B cell (primary cell): ENCODE measurements around the gene SERPINE3. TPM values are rescaled to one million over a fixed set of nuclear protein-coding genes. Genes with fewer than 3 reads are reported as not detected.

Source experiments
- ATAC-seq: fragments of 200-7000 bp; cut with Tn5 transposase; one replicate; pipeline ENCODE4 v1.10.0; 2021; ENCODE audit warnings: low read depth, mild to moderate bottlenecking, moderate number of reproducible peaks, moderate library complexity
- CTCF ChIA-PET: fragments of 350-600 bp; sonication (Branson Sonifier 250); formaldehyde crosslinking; loops from one replicate; lab custom pipeline; 2021; ENCODE audit warnings: antibody characterized with exemption, inconsistent platforms; lab: Charles Lee
- POLR2A ChIA-PET: fragments of 350-600 bp; sonication (Branson Sonifier 250); formaldehyde crosslinking; loops from one replicate; lab custom pipeline; 2021; ENCODE audit warnings: antibody characterized with exemption; lab: Charles Lee
- DNase-seq: peaks from one replicate; pipeline ENCODE4 v3.0.0; 2013
- H2AFZ ChIP-seq: 2 replicates; pipeline ENCODE4 v1.6.1; 2012; ENCODE audit warnings: mild to moderate bottlenecking, low read depth, low read length; ENCODE audit not compliant: insufficient read depth, poor library complexity, severe bottlenecking
- H3K27ac ChIP-seq, 2 donors: 1 replicate in 1 of 2; 2 replicates in 1 of 2; pipeline ENCODE4 v1.5.1; 2012 to 2013; ENCODE audit warnings: low read length in 2 of 2, mild to moderate bottlenecking in 2 of 2, moderate library complexity in 1 of 2
- H3K27me3 ChIP-seq, 4 experiments: fragments of 200-600 bp in 1 of 4; sonication (generic) in 1 of 4; replicated peaks in 1 of 4; 1 replicate in 2 of 4; 2 replicates in 2 of 4; pipeline versions ENCODE4 v1.6.1 to v1.7.0; 2013 to 2016; ENCODE audit warnings: low read length in 3 of 4, mild to moderate bottlenecking in 2 of 4, mixed read lengths in 1 of 4, moderate library complexity in 1 of 4; ENCODE audit not compliant: insufficient read depth in 4 of 4, control insufficient read depth in 3 of 4; ENCODE audit errors: control extremely low read depth in 1 of 4
- H3K36me3 ChIP-seq, 2 experiments: replicated peaks in 1 of 2; 1 replicate in 1 of 2; 2 replicates in 1 of 2; pipeline versions ENCODE4 v1.6.1 to v1.7.1; 2013; ENCODE audit warnings: low read length in 1 of 2; ENCODE audit not compliant: insufficient read depth in 2 of 2, control insufficient read depth in 1 of 2; ENCODE audit errors: control extremely low read depth in 1 of 2, extremely low read depth in 1 of 2
- H3K4me1 ChIP-seq, 2 donors: fragments of 200-600 bp in 1 of 2; sonication (generic) in 1 of 2; 1 replicate in 1 of 2; 2 replicates in 1 of 2; pipeline versions ENCODE4 v1.5.1 to v1.6.1; 2013 to 2017; ENCODE audit warnings: low read length in 2 of 2; ENCODE audit not compliant: control insufficient read depth in 2 of 2, insufficient read depth in 2 of 2
- H3K4me2 ChIP-seq: replicated peaks from 2 replicates; pipeline ENCODE3; 2012; ENCODE audit warnings: mild to moderate bottlenecking, low read depth, low read length; ENCODE audit not compliant: poor library complexity, severe bottlenecking
- H3K4me3 ChIP-seq, 5 experiments: fragments of 200-600 bp in 1 of 5; sonication (generic) in 1 of 5; 1 replicate in 3 of 5; 2 replicates in 2 of 5; pipeline versions ENCODE4 v1.5.1 to v1.7.0; 2011 to 2016; ENCODE audit warnings: low read length in 4 of 5, mild to moderate bottlenecking in 4 of 5, low read depth in 2 of 5, control low read depth in 1 of 5, moderate library complexity in 1 of 5; ENCODE audit not compliant: insufficient read depth in 1 of 5; ENCODE audit errors: control extremely low read depth in 1 of 5, extremely low read depth in 1 of 5
- H3K79me2 ChIP-seq: fragments of 200-600 bp; sonication (generic); one replicate; pipeline ENCODE4 v1.6.0; 2016; ENCODE audit warnings: low read length; ENCODE audit not compliant: control insufficient read depth, insufficient read depth
- H3K9ac ChIP-seq: fragments of 200-600 bp; sonication (generic); 2 replicates; pipeline ENCODE4 v1.6.1; 2017; ENCODE audit warnings: mild to moderate bottlenecking, low read length, moderate library complexity
- H3K9me3 ChIP-seq, 3 donors: one replicate each; pipeline versions ENCODE4 v1.6.1 to v1.7.1; 2013; ENCODE audit warnings: low read length in 2 of 3; ENCODE audit not compliant: control insufficient read depth in 2 of 3, insufficient read depth in 1 of 3; ENCODE audit errors: control extremely low read depth in 1 of 3
- H4K20me1 ChIP-seq: 2 replicates; pipeline ENCODE4 v1.6.0; 2012; ENCODE audit warnings: mild to moderate bottlenecking, low read length; ENCODE audit not compliant: insufficient read depth, control insufficient read depth, poor library complexity, severe bottlenecking
- H3K27ac Mint-ChIP-seq: one replicate; pipeline ENCODE4 v1.8.0; 2021; ENCODE audit warnings: mixed read lengths
- H3K27me3 Mint-ChIP-seq: one replicate; pipeline ENCODE4 v1.8.0; 2021; ENCODE audit warnings: mixed read lengths
- H3K4me1 Mint-ChIP-seq: one replicate; pipeline ENCODE4 v1.8.0; 2021; ENCODE audit warnings: mixed read lengths
- H3K4me3 Mint-ChIP-seq: one replicate; pipeline ENCODE4 v1.8.0; 2021; ENCODE audit warnings: mixed read lengths
- H3K9me3 Mint-ChIP-seq: one replicate; pipeline ENCODE4 v1.8.0; 2022; ENCODE audit warnings: mixed read lengths; ENCODE audit not compliant: insufficient read depth
- EZH2 ChIP-seq: IDR thresholded peaks from 2 replicates; pipeline ENCODE4 v1.6.1; 2012; ENCODE audit warnings: borderline replicate concordance, low read depth, mild to moderate bottlenecking, moderate library complexity, low read length; ENCODE audit not compliant: insufficient read depth, poor library complexity, severe bottlenecking
- WGBS: methylation state at CpG from one replicate; pipeline ENCODE4 v1.1.5; 2013; ENCODE audit warnings: missing lambda C conversion rate; ENCODE audit not compliant: insufficient coverage; 5-methylcytosine and 5-hydroxymethylcytosine counted together
- intact Hi-C: fragments of 100-400 bp; cut with micrococcal nuclease; formaldehyde crosslinking; loops from one replicate; pipeline ENCODE4 v1.10.0; 2022
- polyA plus RNA-seq: library from polyadenylated mRNA; depleted of rRNA; stranded (reverse); fragments of >200 nt; gene quantifications from 2 replicates; pipeline ENCODE4 v1.2.3, GENCODE V29; 2012
- total RNA-seq, 2 donors: library from RNA; stranded (reverse); fragments of 120-200 nt in 1 of 2; gene quantifications; 1 replicate in 1 of 2; 2 replicates in 1 of 2; pipeline versions ENCODE4 v1.2.3 to v1.2.4, GENCODE V29; 2013 to 2022
- TF ChIP-seq, protein P1 (sequence below): fragments of 200-600 bp; IDR thresholded peaks from one replicate; pipeline ENCODE4 v1.8.0; 2022; ENCODE audit warnings: antibody characterized with exemption, mild to moderate bottlenecking

Gene SERPINE3
- total and polyA plus RNA-seq, 2 donors (not counting 1 experiment from before 2014, with no cell fraction given), result not detected

DNA sequence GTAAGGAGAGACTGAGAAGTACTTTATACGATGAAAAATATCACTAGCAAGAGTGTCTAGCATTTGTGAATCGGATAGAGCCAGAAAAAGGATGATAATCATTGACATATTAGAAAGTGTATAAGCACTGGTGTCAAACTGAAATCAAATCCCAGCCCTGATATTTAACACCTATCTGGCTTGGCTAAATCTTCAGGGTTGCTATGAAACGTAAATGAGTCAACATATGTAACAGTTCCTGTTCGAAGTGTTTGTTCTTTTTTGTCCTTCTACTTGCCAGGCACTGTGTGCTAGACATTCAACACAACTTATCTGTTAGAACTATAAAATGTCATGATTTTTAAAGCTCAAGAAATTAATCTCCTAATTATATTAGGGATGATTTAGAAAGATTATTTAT lies 40.8 kb downstream of the SERPINE3 start:
- no peaks in the 10 kb centered on the region for H3K4me1 ChIP-seq
- CTCF ChIA-PET, result interaction anchor here (0.6 kb wide), 1 partner anchor 25 kb away, joined by 3 read pairs; no protein-coding TSS in a partner anchor
- no CpG with 5 or more reads among the region's 4 CpGs for WGBS
- DNase-seq (no peak), ATAC-seq (no peak)
- H3K4me2 ChIP-seq, result no peak overlapping the region
- POLR2A ChIA-PET, result no interaction called here
- H3K4me1 Mint-ChIP-seq, result no peaks in the 10 kb centered on the region
- no peaks in the 10 kb centered on the region for H3K27me3 ChIP-seq
- no peaks in the 10 kb centered on the region for H4K20me1 ChIP-seq
- TF ChIP-seq EZH2, result no peak
- TF ChIP-seq, protein P1, sequence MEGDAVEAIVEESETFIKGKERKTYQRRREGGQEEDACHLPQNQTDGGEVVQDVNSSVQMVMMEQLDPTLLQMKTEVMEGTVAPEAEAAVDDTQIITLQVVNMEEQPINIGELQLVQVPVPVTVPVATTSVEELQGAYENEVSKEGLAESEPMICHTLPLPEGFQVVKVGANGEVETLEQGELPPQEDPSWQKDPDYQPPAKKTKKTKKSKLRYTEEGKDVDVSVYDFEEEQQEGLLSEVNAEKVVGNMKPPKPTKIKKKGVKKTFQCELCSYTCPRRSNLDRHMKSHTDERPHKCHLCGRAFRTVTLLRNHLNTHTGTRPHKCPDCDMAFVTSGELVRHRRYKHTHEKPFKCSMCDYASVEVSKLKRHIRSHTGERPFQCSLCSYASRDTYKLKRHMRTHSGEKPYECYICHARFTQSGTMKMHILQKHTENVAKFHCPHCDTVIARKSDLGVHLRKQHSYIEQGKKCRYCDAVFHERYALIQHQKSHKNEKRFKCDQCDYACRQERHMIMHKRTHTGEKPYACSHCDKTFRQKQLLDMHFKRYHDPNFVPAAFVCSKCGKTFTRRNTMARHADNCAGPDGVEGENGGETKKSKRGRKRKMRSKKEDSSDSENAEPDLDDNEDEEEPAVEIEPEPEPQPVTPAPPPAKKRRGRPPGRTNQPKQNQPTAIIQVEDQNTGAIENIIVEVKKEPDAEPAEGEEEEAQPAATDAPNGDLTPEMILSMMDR, result no peak
- no peak overlapping the region for H3K9ac ChIP-seq
- intact Hi-C loops, result no loop called here
- H3K4me3 ChIP-seq, result no peak overlapping the region
- H2AFZ ChIP-seq, result no peak overlapping the region
- no peaks in the 10 kb centered on the region for H3K9me3 ChIP-seq
- no peaks in the 10 kb centered on the region for H3K79me2 ChIP-seq
- peaks cover 21 to 54% of the 10 kb centered on the region in 2 experiments for H3K36me3 ChIP-seq
- no peaks in the 10 kb centered on the region for H3K9me3 Mint-ChIP-seq
- H3K4me3 Mint-ChIP-seq, result no peak overlapping the region
- H3K27ac Mint-ChIP-seq, result no peak overlapping the region
- no peak overlapping the region for H3K27ac ChIP-seq
- no peaks in the 10 kb centered on the region for H3K27me3 Mint-ChIP-seq

DNA sequence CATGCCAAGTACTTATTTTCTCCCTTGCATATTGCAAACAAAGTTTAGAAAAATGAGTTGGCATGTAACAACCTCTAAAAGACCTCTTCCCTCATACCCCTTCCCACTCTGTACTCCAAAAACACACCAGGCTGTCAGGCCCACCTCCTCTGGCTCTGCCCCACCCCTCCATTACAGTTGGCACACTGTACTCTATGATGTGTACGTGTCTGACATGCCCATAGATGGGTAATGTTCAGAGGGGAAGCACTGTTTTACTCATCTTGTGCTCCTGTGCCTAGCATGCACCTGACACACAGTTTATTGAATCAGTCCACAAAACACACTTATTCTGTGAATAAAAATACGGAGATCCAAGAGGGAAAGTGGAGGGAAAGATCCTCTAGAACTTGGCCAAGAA lies 45.6 kb downstream of the SERPINE3 start:
- no peaks in the 10 kb centered on the region for H3K9me3 Mint-ChIP-seq
- Histone ChIP-seq H3K9ac (no peak overlapping the region), H3K36me3 (peaks cover 9 to 25% of the 10 kb centered on the region in 2 experiments), H3K27ac (peak overlapping the region in 1 of 2 donors; percentile 15), H3K4me2 (no peak overlapping the region), H2AFZ (no peak overlapping the region), H3K9me3 (no peaks in the 10 kb centered on the region), H4K20me1 (no peaks in the 10 kb centered on the region), H3K27me3 (no peaks in the 10 kb centered on the region), H3K79me2 (no peaks in the 10 kb centered on the region), H3K4me1 (no peaks in the 10 kb centered on the region), H3K4me3 (no peak overlapping the region)
- ChIA-PET POLR2A (no interaction called here), CTCF (no interaction called here)
- no peak overlapping the region for H3K4me3 Mint-ChIP-seq
- H3K4me1 Mint-ChIP-seq, result peaks cover 1% of the 10 kb centered on the region
- DNase-seq (no peak), ATAC-seq (no peak)
- intact Hi-C loops, result no loop called here
- WGBS, result 71% methylated on average over 1 of the region's 2 CpGs
- H3K27me3 Mint-ChIP-seq, result no peaks in the 10 kb centered on the region
- no peak for TF ChIP-seq EZH2
- no peak overlapping the region for H3K27ac Mint-ChIP-seq
